PFSK-1 (cell line): ENCODE results near the gene IKBKG.

ENCODE experiments used
- FOXP2 ChIP-seq: optimal IDR thresholded peaks from 2 replicates; pipeline ENCODE3; 2011; ENCODE audit warnings: borderline replicate concordance, control low read depth, inconsistent platforms; ENCODE audit not compliant: insufficient read depth; ENCODE audit errors: extremely low read length, extremely low read depth
- POLR2AphosphoS5 ChIP-seq: IDR thresholded peaks from 2 replicates; pipeline ENCODE4 v1.6.1; 2012; ENCODE audit warnings: low read depth, mild to moderate bottlenecking, control low read depth, low read length, moderate library complexity
- REST ChIP-seq, 2 experiments: IDR thresholded peaks; 2 replicates each; pipeline versions ENCODE4 v1.6.1 to v1.8.0; 2011 to 2012; ENCODE audit warnings: low read depth in 2 of 2, low read length in 2 of 2, control low read depth in 1 of 2, inconsistent platforms in 1 of 2, mild to moderate bottlenecking in 1 of 2, moderate library complexity in 1 of 2; ENCODE audit not compliant: insufficient read depth in 1 of 2
- TAF1 ChIP-seq: IDR thresholded peaks from 2 replicates; pipeline ENCODE4 v1.6.1; 2012; ENCODE audit warnings: low read length, control low read depth, borderline replicate concordance; ENCODE audit not compliant: insufficient read depth

DNA sequence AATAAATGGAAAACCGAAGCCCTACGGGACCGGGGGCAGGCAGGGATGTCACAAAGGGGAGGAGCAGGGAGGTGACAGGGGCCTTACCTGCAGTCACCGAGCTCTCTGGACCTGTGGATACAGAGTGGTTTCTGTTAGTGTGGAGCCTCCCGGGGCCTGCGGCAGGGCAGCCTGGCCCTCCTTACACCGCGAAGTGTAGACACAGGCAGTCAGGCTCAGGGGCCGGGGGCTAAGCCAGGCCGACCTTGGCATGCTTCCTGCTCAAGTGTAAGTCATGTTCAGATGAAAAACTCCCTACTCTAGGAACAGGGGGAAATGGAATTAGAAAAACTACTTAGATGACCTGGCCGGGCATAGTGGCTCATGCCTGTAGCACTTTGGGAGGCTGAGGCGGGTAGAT lies 35.7 kb upstream of the IKBKG start:
- TF ChIP-seq POLR2AphosphoS5 (no peak), TAF1 (no peak), REST (IDR thresholded peaks at IDR 0.05; ENCODE audit: insufficient read depth in 1 of 2, low read depth in 2 of 2, low read length in 2 of 2) (no peak), FOXP2 (no peak)
